Fibroblast of the aortic adventitia (primary cell): ENCODE measurements around the gene ADGRG6. TPM values are rescaled to one million over a fixed set of nuclear protein-coding genes. Genes with fewer than 3 reads are reported as not detected.

ENCODE experiments used
- DNase-seq: peaks from one replicate; pipeline ENCODE4 v3.0.0-alpha.2; 2010; ENCODE audit warnings: low read depth
- H3K4me3 ChIP-seq: 2 replicates; pipeline ENCODE4 v1.5.1; 2011; ENCODE audit warnings: low read depth, mild to moderate bottlenecking, control low read depth, low read length, moderate library complexity
- total RNA-seq: library from RNA; depleted of rRNA; stranded (reverse); fragments of >200 nt; gene quantifications from 2 replicates; pipeline ENCODE4 v1.2.3, GENCODE V29; 2012; ENCODE audit warnings: low replicate concordance
- TF ChIP-seq, protein P1 (sequence below): IDR thresholded peaks from 2 replicates; pipeline ENCODE4 v1.5.1; 2011; ENCODE audit warnings: mild to moderate bottlenecking, low read length, control low read depth, inconsistent platforms; ENCODE audit not compliant: insufficient read depth

Gene ADGRG6
- total RNA-seq = 1.7 and 7.5 TPM in 2 replicates

DNA sequence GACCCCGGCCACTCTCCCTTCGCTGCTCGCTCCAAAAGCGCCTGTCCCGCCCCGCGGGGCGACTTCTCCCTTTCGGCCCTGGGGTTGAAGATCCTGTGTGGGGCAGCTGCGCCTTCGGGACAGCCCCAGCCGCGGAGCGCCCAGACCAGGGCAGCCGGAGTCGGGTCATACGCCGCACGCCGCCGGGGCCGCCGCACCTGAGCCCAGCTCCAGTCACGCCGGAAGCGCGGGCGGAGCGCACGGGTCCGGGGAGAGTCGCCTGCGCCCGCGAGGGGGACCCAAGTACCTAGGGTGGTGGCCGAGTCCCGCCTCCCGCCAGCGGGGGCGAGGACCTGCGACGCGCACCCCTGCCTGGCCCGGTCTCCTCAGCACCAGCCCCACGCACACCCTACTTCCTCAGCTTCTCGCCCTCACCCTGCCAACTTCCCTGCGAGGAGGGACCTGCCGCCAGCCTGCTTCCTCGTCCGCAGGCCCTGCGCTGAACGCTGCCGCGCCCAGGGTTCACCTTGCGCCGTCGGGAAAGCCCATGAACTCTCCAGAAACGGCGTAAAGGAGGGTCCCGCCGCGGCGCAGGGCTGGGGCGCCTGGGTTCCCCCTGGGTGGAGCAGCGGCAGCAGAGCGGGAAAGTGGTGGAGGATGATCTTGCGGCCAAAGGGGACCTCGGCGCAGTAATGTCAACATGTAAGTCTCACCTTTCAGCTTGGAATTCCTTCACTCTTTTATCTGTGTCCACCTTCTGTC, at the start of gene ADGRG6:
Gene ADGRG6, plus strand, starts transcription at position 357 of the 741 bp plus-strand sequence. Its CDS starts 323 bp downstream, at position 680.
- TF ChIP-seq, protein P1, sequence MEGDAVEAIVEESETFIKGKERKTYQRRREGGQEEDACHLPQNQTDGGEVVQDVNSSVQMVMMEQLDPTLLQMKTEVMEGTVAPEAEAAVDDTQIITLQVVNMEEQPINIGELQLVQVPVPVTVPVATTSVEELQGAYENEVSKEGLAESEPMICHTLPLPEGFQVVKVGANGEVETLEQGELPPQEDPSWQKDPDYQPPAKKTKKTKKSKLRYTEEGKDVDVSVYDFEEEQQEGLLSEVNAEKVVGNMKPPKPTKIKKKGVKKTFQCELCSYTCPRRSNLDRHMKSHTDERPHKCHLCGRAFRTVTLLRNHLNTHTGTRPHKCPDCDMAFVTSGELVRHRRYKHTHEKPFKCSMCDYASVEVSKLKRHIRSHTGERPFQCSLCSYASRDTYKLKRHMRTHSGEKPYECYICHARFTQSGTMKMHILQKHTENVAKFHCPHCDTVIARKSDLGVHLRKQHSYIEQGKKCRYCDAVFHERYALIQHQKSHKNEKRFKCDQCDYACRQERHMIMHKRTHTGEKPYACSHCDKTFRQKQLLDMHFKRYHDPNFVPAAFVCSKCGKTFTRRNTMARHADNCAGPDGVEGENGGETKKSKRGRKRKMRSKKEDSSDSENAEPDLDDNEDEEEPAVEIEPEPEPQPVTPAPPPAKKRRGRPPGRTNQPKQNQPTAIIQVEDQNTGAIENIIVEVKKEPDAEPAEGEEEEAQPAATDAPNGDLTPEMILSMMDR = no peak
- peak within 1 kb of the TSS; percentile 69 for H3K4me3 ChIP-seq
- DNase-seq = no peak

DNA sequence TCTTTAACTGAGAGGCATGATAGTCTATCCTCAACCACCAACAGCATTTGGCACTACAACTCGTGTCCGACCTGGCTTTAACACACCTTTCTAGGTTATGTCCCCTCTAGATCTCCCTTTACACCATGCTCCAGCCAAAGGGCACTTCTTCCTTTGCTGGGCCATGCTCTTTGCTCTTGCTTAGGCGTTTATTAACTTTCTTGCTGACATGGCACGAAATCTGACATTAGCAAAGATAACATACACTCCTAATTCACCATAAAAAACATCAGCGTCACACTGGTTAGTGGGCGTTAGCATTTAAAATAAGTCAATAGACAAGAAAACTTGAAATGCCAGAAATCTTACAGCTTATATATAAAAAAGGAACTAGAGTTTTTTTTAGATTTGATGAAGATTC, 47.3 kb upstream of the ADGRG6 start:
- no peak overlapping the region for H3K4me3 ChIP-seq
- TF ChIP-seq, protein P1 = no peak

DNA sequence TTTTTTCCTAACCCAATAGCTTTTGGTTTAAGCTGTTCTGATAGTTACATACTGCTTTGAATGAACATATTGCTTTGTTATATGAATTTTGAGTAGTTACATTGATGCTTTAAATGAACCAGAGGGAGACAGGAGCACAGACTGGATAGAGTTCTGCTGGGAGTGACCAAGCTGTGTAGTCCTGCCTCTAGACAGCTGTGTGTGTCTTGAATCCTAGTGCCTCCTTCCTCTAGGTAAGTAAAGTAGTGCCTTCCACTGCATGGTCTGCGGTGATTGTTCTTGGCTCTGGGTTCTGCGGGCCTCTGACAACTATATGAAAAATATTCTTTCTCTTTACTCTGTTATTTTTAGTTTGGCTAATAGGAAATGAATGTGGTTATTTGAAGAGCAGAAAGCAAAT, 46.0 kb upstream of the ADGRG6 start:
- no peak for DNase-seq
- TF ChIP-seq, protein P1 = no peak
- H3K4me3 ChIP-seq = no peak overlapping the region

More for the DNA sequence above, 47.3 kb upstream of the ADGRG6 start:
- DNase-seq = no peak

DNA sequence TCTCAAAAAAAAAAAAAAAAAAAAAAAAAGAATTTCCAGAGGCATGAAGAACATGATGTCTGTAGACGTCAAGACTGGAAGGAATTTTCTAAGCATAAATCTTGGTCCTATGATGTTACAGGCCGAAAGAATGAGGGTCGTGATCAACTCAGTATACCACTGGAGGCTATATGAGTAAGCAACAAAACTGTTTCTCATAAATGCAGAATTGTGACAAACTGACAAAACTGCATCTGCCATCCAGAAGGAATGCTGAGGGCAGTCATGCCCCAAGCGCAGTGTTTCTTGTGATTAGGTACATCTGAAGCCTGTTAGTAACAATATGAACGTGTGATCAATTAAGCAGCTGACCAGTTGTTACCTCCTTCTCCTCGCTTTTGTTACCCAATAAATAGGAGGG, 43.5 kb upstream of the ADGRG6 start:
- no peak for DNase-seq
- H3K4me3 ChIP-seq = no peak overlapping the region
- TF ChIP-seq, protein P1 = no peak

DNA sequence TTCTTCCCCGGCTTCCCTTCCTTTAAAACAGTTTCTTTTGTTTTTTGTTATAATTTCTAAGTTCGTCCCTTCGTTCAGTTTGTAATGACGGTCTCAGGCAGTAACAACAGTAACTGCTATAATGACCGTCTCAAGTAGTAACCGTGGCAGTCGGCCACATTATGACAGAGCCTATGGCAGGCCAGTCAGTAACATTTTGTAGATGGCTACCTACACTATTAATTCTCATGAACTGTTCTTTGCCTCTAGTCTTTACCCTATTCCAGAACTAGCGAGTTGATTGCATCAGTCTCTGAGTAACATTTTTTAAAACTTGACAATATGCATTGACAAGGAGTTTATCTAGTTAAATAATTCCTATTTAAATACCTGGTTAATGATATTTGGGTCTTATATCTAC, 43.0 kb upstream of the ADGRG6 start:
- no peak for DNase-seq
- H3K4me3 ChIP-seq = no peak overlapping the region
- TF ChIP-seq, protein P1 = no peak

DNA sequence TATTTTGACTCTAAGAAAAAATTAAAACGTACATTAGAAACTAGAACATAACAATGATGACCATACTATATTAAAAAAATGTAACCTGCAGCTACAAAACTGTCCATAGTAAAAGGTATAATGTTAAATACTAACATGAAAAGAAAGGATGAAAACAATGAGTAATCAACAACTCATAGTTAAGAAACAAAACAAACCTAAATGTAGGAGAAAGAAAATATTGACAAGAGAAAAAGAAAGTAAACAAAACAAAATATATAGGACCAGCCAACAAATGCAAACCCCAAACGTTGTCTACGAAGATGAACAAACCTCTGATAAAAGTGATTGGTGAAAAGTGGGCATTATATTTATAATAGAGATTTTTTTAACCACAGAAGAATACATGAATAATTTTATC, 41.1 kb upstream of the ADGRG6 start:
- DNase-seq = no peak
- H3K4me3 ChIP-seq = no peak overlapping the region
- TF ChIP-seq, protein P1 = no peak

DNA sequence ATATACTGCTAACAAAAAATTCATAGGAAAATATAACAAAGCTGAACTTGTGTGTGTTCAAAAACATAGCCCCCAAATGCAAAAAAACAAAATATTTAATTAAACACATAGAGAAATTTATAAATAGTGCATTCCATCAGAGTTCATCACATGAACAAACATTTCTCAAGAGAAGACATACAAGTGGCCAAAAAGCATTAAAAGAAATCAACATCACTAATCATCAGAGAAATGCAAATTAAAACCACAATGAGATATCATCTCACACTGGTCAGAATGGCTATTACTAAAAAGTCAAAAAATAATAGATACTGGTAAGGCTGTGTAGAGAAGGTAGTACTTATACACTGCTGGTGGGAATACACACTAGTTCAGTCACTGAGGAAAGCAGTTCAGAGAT, 39.6 kb upstream of the ADGRG6 start:
- no peak for DNase-seq
- TF ChIP-seq, protein P1 = no peak
- no peak overlapping the region for H3K4me3 ChIP-seq
